ENCODE data around the gene CLIP1. TPM values are rescaled to one million over a fixed set of nuclear protein-coding genes. Genes with fewer than 3 reads are reported as not detected.

Gene CLIP1
- total and polyA plus RNA-seq, 2 of the 13 experiments (the other 11 are each of a cell fraction or from before 2014, with no cell fraction given): 28.9 to 43.7 TPM

GRCh38 chr12:122308811-122309210 lies 113.7 kb downstream of the CLIP1 start:
- intact Hi-C loops (cut with micrococcal nuclease; ENCODE audit: unreplicated experiment) (no loop called here), in situ Hi-C loops (cut with HindIII; ENCODE audit: extremely low pct_ligation_motif_present, low pct_unique_long_range_greater_than_20kb) (no loop called here)
- no peak overlapping the region for H3K27ac ChIP-seq (ENCODE audit: extremely low read length, insufficient read depth, low read length)
- H3K36me3 ChIP-seq (replicated peaks in 1 of 2; ENCODE audit: control insufficient read depth in 1 of 2, insufficient read depth in 2 of 2, low read length in 2 of 2): peaks cover 4 to 32% of the 10 kb centered on the region in 2 experiments; a peak in 4 of 5 replicates
- CTCF ChIA-PET (ENCODE audit: low intra/inter-chr PET ratio, low total read pairs): no interaction called here
- no peaks in the 10 kb centered on the region for H3K27me3 ChIP-seq (ENCODE audit: control insufficient read depth in 1 of 2, insufficient read depth in 2 of 2, low read length in 2 of 2)
- H3K79me2 ChIP-seq (ENCODE audit: insufficient read depth, low read length): no peaks in the 10 kb centered on the region
- H3K4me2 ChIP-seq (ENCODE audit: low read depth, low read length): no peak overlapping the region
- no peaks in the 10 kb centered on the region for H3K9me3 ChIP-seq (ENCODE audit: low read length)
- POLR2A ChIA-PET: no interaction called here
- no peak for FAIRE-seq
- TF ChIP-seq ZFP36 (IDR thresholded peaks at IDR 0.05; ENCODE audit: borderline replicate concordance, low read depth, low read length, partially characterized antibody): no peak
- TF ChIP-seq TSC22D2 (CRISPR knock-in tag; IDR thresholded peaks at IDR 0.05; ENCODE audit: borderline replicate concordance): no peak
- no peak for TF ChIP-seq ZNF775 (CRISPR knock-in tag; IDR thresholded peaks at IDR 0.05; ENCODE audit: borderline replicate concordance)
- TF ChIP-seq TCF7L2 (IDR thresholded peaks at IDR 0.05; ENCODE audit: low read depth, low read length): no peak
- TF ChIP-seq JDP2 (CRISPR knock-in tag; IDR thresholded peaks at IDR 0.05; ENCODE audit: borderline replicate concordance): no peak
- TF ChIP-seq HMGXB4 (CRISPR knock-in tag; IDR thresholded peaks at IDR 0.05; ENCODE audit: borderline replicate concordance in 1 of 2, low read depth in 1 of 2): no peak
- TF ChIP-seq ZNF678 (CRISPR knock-in tag; IDR thresholded peaks at IDR 0.05): no peak
- TF ChIP-seq BHLHE40 (IDR thresholded peaks at IDR 0.05; ENCODE audit: low read length): no peak
- TF ChIP-seq MYNN (CRISPR knock-in tag; IDR thresholded peaks at IDR 0.05; ENCODE audit: low read depth): no peak
- no peak for TF ChIP-seq PHF21A (CRISPR knock-in tag; IDR thresholded peaks at IDR 0.05)
- TF ChIP-seq ZBTB42 (CRISPR knock-in tag; IDR thresholded peaks at IDR 0.05): no peak
- TF ChIP-seq NPAS2 (CRISPR knock-in tag; IDR thresholded peaks at IDR 0.05; ENCODE audit: borderline replicate concordance): no peak
- no peak for TF ChIP-seq PRMT3 (CRISPR knock-in tag; IDR thresholded peaks at IDR 0.05; ENCODE audit: borderline replicate concordance, low read depth)
- TF ChIP-seq ZNF274 (CRISPR knock-in tag; IDR thresholded peaks at IDR 0.05): no peak
- peaks cover 6% of the 10 kb centered on the region; the same call in 1 of the 2 replicates for H3K4me1 ChIP-seq (ENCODE audit: insufficient read depth, low read length)
- no peak for ATAC-seq
- no peak for DNase-seq (ENCODE audit: low spot score)
- H3K9ac ChIP-seq (ENCODE audit: insufficient read depth, low read depth, low read length): no peak overlapping the region
- no TSS peak for BruUV-seq (replicated peaks)
- H3K4me3 ChIP-seq (replicated peaks in 1 of 3; ENCODE audit: insufficient read depth in 1 of 3, low read depth in 2 of 3, low read length in 3 of 3): no peak overlapping the region
- WGBS (ENCODE audit: low lambda C conversion rate): 100% methylated on average over 1 of the region's 1 CpG
- H2AFZ ChIP-seq (ENCODE audit: low read length): no peak overlapping the region
- H4K20me1 ChIP-seq (ENCODE audit: insufficient read depth, low read length): no peaks in the 10 kb centered on the region
